Spinal cord (tissue), 10 donors: Measurements from ENCODE around the gene TPCN1. TPM values are rescaled to one million over a fixed set of nuclear protein-coding genes. Genes with fewer than 3 reads are reported as not detected.

Source experiments
- DNase-seq, 6 donors: peaks; one replicate each; pipeline versions ENCODE4 v3.0.0 to v3.0.0-alpha.2; 2013 to 2015; ENCODE audit warnings: low spot score in 6 of 6, low read depth in 4 of 6
- H3K27ac ChIP-seq: one replicate; pipeline ENCODE4 v1.5.1; 2013; ENCODE audit warnings: low read depth, low read length, control low read depth
- H3K27me3 ChIP-seq: one replicate; pipeline ENCODE4 v1.6.1; 2013; ENCODE audit warnings: low read length; ENCODE audit not compliant: control insufficient read depth, insufficient read depth
- H3K36me3 ChIP-seq: one replicate; pipeline ENCODE4 v1.6.1; 2013; ENCODE audit warnings: low read length; ENCODE audit not compliant: control insufficient read depth, insufficient read depth
- H3K4me1 ChIP-seq: one replicate; pipeline ENCODE4 v1.6.1; 2013; ENCODE audit warnings: low read length; ENCODE audit not compliant: control insufficient read depth, insufficient read depth
- H3K4me3 ChIP-seq: one replicate; pipeline ENCODE4 v1.5.1; 2013; ENCODE audit warnings: low read depth, low read length, control low read depth
- H3K9me3 ChIP-seq: one replicate; pipeline ENCODE4 v1.6.1; 2013; ENCODE audit warnings: low read length; ENCODE audit not compliant: control insufficient read depth, insufficient read depth
- WGBS: methylation state at CpG from one replicate; pipeline ENCODE4 v1.1.5; 2013; ENCODE audit warnings: missing lambda C conversion rate; ENCODE audit not compliant: insufficient coverage; 5-methylcytosine and 5-hydroxymethylcytosine counted together
- polyA plus RNA-seq, 2 donors: library from polyadenylated mRNA; unstranded; fragments of 120-200 nt; gene quantifications; one replicate each; pipeline ENCODE4 v1.2.1, GENCODE V29; 2013; ENCODE audit not compliant: insufficient read length in 2 of 2
- total RNA-seq, 2 donors: library from RNA; depleted of rRNA in 1 of 2; stranded (reverse); fragments of 120-200 nt in 1 of 2; fragments of >200 nt in 1 of 2; gene quantifications; one replicate each; pipeline versions ENCODE4 v1.2.3 to v1.2.4, GENCODE V29; 2013 to 2014
- donor health status: healthy.

The TPCN1 gene
- total and polyA plus RNA-seq, 4 donors, result 14.0 to 43.8 (median 29.1) TPM

DNA sequence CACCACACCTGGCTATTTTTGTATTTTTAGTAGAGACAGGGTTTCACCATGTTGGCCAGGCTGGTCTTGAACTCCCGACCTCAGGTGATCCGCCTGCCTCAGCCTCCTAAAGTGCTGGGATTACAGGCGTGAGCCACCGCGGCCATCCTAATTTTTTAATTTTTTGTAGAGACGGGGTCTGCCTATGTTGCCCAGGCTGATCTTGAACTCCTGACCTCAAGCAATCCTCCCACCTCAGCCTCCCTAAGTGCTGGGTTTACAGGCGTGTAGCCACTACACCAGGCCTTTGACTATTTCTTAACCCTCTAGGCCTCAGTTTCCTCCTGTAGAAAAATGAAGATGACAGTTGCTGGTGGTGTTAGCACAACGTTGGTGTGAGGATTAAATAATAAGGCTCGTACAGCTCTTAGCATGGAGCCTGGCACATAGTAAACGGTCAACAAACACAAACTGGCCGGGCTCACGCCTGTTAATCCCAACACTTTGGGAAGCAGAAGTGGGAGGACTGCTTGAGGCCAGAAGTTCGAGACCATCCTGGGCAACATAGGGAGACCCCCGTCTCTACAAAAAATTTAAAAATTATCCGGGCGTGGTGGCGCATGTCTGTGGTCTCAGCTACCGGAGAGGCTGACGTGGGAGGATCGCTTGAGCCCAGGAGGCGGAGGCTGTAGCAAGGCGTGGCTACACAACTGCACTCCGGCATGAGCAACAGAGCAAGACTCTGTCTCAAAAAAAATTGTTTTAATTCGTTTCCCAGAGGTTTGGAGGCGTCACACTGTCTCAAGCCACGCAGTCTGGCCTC is 37.0 kb upstream of the TPCN1 start:
- DNase-seq, result no peak
- H3K36me3 ChIP-seq, result peaks cover 29% of the 10 kb centered on the region
- H3K9me3 ChIP-seq, result no peaks in the 10 kb centered on the region
- H3K27ac ChIP-seq, result peak overlapping the region; percentile 95
- H3K27me3 ChIP-seq, result no peaks in the 10 kb centered on the region
- WGBS, result 44% methylated on average over 25 of the region's 26 CpGs
- H3K4me3 ChIP-seq, result peak overlapping the region; percentile 83
- peaks cover 26% of the 10 kb centered on the region for H3K4me1 ChIP-seq

DNA sequence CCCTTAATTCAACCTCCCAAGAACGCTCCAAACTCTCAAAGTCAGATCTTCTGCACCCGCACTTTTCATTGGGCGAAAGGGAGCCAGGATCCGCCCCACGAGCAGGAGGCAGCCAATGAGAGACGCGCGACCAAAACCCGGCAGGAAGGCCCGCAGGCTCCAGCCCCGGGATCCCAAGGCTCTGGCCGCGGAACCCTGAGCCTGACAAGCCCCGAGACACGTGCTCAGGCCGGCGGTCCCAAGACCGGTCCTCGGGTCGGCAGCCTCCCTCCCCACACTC is 36.4 kb upstream of the TPCN1 start:
- Histone ChIP-seq H3K27ac (peak overlapping the region; percentile 95), H3K27me3 (no peaks in the 10 kb centered on the region), H3K9me3 (no peaks in the 10 kb centered on the region), H3K4me1 (peaks cover 26% of the 10 kb centered on the region), H3K36me3 (peaks cover 26% of the 10 kb centered on the region), H3K4me3 (peak overlapping the region; percentile 83)
- WGBS, result 0% methylated on average over 20 of the region's 20 CpGs
- peak; percentile 75 to 96 (median 84) for DNase-seq

DNA sequence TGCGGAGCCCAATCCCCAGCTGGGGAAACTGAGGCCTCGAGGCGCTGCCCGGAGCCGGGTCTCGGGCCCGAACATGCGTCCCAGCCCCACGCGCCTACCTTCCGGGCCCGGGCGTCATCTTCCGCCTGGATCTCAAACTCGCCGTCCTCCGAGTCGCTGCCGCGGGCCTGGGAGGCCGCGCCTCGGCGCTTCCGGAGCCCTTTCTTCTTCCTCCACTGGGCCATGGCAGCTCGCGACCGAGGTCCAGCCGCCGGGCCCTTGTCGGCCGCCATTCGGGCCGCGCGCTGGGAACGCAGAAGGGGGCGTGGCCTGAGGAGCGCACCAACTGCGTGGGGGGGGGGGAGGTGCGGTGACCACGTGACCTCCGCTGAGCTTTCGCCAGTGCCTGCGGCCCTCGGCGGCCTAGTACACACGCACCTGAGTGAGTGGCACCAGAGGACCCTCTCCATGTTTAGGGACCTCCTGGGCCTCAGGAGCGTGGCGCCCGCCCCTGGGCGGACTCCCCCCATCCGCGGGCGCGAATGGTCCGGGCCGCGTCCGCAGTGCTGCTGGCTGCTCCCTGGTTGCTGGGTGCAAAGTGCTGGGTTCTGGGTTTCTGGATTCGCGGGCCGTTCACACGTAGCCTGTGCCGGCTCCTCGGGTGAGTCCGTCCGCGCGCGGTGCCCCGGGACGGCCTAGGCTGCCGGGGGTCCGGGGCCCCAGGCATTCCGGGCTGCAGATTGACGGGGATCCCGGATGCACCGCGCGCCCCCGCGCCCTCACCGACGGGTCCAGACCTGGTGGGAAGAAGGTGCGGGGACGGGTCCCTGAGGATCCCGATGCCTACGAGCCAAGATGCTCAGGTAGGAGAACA is 35.9 kb upstream of the TPCN1 start, which contains the start of the genes DDX54 and RITA1:
DDX54 (minus strand) TSS at position 299 of the 853 bp plus-strand sequence; CDS start at position 272, 27 bp downstream.
RITA1 (plus strand) TSS at position 542 of the 853 bp plus-strand sequence. CDS start 1,026 bp downstream, outside the sequence.
- Histone ChIP-seq H3K27me3 (no peaks in the 10 kb centered on the region), H3K4me3 (peak within 1 kb of the TSS; percentile 83), H3K4me1 (peaks cover 26% of the 10 kb centered on the region), H3K27ac (peak within 1 kb of the TSS; percentile 95), H3K9me3 (no peaks in the 10 kb centered on the region), H3K36me3 (peaks cover 26% of the 10 kb centered on the region)
- WGBS, result under 1% methylated on average over 89 of the region's 89 CpGs
- peak; percentile 63 to 94 (median 79) for DNase-seq

DNA sequence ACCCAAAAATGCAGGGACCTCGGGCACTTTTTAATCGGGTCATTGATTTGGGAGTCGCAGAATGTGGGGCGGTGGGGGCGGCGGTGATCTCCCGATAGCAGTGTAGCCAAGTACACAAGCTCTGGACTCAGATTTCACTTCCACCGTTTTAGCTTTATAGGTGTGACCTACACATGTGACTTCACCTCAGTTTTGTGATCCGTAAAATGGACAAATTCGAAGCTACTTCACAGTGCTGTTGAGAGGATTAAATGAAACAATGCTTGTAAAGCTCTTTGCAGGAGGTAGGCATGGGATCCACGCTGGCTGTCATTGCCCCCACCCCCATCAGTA is 35.3 kb upstream of the TPCN1 start:
- H3K4me1 ChIP-seq, result peaks cover 26% of the 10 kb centered on the region
- H3K27me3 ChIP-seq, result no peaks in the 10 kb centered on the region
- peaks cover 24% of the 10 kb centered on the region for H3K36me3 ChIP-seq
- peak overlapping the region; percentile 83 for H3K4me3 ChIP-seq
- H3K9me3 ChIP-seq, result no peaks in the 10 kb centered on the region
- peak overlapping the region; percentile 95 for H3K27ac ChIP-seq
- peak in 2 of 6 donors; percentile 38 to 49 for DNase-seq
- WGBS, result 2% methylated on average over 8 of the region's 11 CpGs

DNA sequence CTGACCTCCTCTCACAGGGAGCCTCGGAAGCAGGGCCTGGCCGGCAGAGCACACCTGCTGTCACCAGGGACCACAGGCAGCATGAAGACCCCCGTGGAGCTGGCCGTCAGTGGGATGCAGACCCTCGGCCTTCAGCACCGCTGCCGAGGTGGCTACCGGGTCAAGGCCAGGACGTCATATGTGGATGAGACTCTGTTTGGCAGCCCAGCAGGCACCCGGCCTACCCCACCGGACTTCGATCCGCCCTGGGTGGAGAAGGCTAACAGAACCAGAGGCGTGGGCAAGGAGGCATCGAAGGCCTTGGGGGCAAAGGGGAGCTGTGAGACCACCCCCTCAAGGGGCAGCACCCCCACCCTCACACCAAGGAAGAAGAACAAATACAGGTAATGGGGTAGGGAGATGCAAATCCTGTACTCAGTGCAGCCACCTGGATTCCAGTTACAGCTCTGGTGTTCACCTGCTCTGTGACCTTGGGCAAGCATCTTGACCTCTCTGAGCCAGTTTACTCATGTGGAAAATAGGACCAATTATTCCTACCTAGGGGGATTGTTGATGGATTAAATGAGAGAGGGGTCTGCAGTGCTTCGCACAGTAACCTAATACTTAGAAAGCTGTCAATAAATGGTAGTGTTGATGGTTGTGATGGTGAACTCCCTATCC is 34.5 kb upstream of the TPCN1 start:
- Histone ChIP-seq H3K4me1 (peaks cover 26% of the 10 kb centered on the region), H3K27me3 (no peaks in the 10 kb centered on the region), H3K36me3 (peaks cover 31% of the 10 kb centered on the region), H3K4me3 (peak overlapping the region; percentile 83), H3K27ac (no peak overlapping the region), H3K9me3 (no peaks in the 10 kb centered on the region)
- DNase-seq, result no peak
- 85% methylated on average over 9 of the region's 16 CpGs for WGBS

DNA sequence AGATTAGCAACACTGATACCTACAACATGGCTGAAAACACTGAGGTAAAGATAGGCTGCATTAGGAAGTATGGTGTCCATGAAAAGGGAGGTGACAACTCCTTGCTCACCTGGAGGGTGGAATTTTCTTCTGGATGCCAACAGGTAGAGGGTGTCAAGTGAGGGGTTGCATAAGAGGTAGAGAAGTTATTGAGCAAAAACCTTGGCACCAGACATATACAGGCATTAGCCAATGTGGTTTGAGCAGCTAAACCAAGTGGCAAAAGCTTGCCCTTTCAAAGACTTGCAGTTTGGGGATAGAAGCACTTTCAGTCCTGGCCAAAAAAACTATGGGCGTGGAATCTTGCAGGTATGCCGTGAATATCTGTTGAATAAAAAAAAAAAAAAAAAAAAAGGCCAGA is 31.9 kb upstream of the TPCN1 start:
- Histone ChIP-seq H3K27ac (no peak overlapping the region), H3K9me3 (no peaks in the 10 kb centered on the region), H3K4me3 (no peak overlapping the region), H3K36me3 (peaks cover 41% of the 10 kb centered on the region), H3K27me3 (no peaks in the 10 kb centered on the region), H3K4me1 (peaks cover 28% of the 10 kb centered on the region)
- WGBS, result 100% methylated on average over 2 of the region's 2 CpGs
- DNase-seq, result no peak

DNA sequence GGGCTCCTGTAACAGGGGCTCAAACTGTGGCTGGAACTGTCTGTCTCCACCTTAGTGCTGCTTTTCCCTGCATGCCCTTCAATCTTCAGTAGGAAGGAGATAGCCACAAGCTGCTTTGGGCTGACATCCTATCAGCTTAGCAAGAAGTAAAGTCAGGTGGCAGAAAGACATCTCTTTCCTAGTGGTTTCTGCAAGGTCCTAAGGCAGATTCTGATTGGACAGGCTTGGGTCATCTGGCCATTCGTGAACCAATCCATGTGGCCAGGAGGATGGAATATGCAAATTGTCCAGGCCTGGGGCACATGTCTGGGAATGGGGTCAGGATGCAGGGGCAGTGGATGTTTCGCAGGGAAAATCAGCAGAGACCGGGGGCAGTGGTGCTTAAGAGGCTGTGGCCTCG is 30.5 kb upstream of the TPCN1 start:
- Histone ChIP-seq H3K9me3 (no peaks in the 10 kb centered on the region), H3K4me3 (no peak overlapping the region), H3K27me3 (no peaks in the 10 kb centered on the region), H3K4me1 (peaks cover 23% of the 10 kb centered on the region), H3K27ac (no peak overlapping the region), H3K36me3 (peaks cover 41% of the 10 kb centered on the region)
- 89% methylated on average over 4 of the region's 4 CpGs for WGBS
- peak in 1 of 6 donors; percentile 45 for DNase-seq

DNA sequence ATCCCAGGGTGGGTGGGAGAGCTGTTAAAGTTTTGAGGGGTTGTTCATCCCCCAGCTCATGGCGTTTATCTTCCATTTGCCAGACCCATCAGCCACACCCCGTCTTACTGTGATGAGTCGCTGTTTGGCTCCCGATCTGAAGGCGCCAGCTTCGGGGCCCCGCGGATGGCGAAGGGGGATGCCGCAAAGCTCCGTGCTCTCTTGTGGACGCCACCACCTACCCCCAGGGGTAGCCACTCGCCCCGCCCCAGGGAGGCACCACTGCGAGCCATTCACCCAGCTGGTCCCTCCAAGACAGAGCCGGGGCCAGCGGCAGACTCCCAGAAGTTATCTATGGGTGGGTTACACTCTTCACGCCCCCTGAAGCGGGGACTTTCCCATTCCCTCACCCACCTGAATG is 30.0 kb upstream of the TPCN1 start:
- H3K27ac ChIP-seq, result no peak overlapping the region
- no peak overlapping the region for H3K4me3 ChIP-seq
- H3K4me1 ChIP-seq, result peaks cover 19% of the 10 kb centered on the region
- no peaks in the 10 kb centered on the region for H3K9me3 ChIP-seq
- peaks cover 41% of the 10 kb centered on the region for H3K36me3 ChIP-seq
- no peak for DNase-seq
- H3K27me3 ChIP-seq, result no peaks in the 10 kb centered on the region
- 91% methylated on average over 17 of the region's 19 CpGs for WGBS

DNA sequence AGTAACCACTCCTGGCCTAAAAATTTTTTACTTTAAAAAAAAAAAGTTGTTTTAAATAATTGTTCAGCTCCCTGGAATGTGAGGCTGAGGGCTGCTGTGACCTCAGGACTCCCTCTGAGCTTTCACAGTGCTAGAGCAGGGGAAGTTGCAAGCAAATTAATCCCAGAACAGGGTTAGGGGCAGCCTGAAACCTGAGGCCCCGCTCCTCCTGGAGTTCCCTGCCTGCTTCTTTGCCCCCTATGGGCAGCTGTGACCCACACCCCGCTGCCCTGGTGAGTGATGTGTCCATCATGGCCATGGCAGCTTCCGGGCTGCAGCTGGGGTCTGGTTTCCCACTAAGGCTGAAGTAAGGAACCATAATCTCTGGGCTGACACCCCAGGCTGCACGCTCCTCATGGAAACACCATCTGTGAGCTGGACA is 26.3 kb upstream of the TPCN1 start:
- H3K9me3 ChIP-seq, result no peaks in the 10 kb centered on the region
- H3K4me1 ChIP-seq, result peaks cover 11% of the 10 kb centered on the region
- H3K4me3 ChIP-seq, result no peak overlapping the region
- 72% methylated on average over 4 of the region's 4 CpGs for WGBS
- H3K27ac ChIP-seq, result no peak overlapping the region
- H3K36me3 ChIP-seq, result peaks cover 27% of the 10 kb centered on the region
- no peak for DNase-seq
- no peaks in the 10 kb centered on the region for H3K27me3 ChIP-seq
